ENCODE measurements around the gene PARP1. TPM values are rescaled to one million over a fixed set of nuclear protein-coding genes. Genes with fewer than 3 reads are reported as not detected.

PARP1 gene
- total RNA-seq, 2 experiments from 2014 or later = 167 to 187 TPM

GRCh38 chr1:226401355-226402303 is 6.3 kb downstream of the PARP1 start:
- CTCF ChIA-PET = interaction anchor here (0.5 to 1.4 kb wide), 4 partner anchors 11 to 1361 kb away, joined by 3 to 5 read pairs (median 4); no protein-coding TSS in a partner anchor
- Mint-ChIP-seq H3K9me3 (no peaks in the 10 kb centered on the region), H3K4me1 (peaks cover 45% of the 10 kb centered on the region), H3K36me3 (ENCODE audit: low read depth) (peaks cover 56% of the 10 kb centered on the region), H3K4me3 (no peak overlapping the region), H3K27me3 (no peaks in the 10 kb centered on the region), H3K27ac (no peak overlapping the region)
- POLR2A ChIA-PET = no interaction called here
- no peak for DNase-seq

DNA sequence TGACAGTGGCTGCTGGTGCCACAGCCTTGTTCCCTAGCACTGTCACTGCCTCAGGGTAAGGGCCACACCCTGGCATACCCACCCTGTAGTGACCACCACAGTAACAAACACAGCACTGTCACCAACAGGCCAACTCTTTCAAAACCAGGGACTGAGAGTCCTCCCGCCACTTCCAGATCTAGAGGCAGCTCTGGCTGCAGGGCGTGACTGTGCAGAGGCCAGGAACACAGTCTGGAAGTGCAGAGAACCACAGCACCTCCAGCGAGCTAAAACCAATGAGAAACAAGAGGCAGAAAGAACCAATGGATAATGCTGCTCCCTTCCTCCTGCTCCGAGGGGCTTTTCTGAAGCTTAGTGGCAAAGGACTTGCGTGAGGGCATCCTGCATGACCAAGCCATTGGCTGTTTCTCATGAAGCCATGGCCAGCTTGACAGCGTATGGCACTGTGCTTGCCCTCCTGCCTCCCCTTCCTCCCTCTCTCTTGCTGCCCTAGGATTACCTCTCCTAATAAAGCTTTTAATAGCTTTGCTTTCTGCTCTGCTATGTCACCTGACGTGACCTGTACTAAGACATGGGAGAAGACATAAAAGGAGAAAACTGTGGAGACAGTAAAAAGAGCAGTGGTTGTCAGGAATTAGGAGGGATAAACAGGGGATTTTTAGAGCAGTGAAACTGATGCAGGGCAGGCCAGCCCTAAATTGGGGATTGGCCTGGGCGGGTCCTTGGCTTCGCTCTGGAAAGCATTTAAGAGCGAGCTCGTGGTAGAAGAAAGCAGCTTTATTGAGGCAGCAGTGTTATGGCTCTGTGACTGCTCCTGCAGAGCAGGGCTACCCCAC is 7.2 kb downstream of the PARP1 start:
- CTCF ChIA-PET = interaction anchor here (0.6 to 2.3 kb wide), 2 partner anchors 7 to 1046 kb away, joined by 3 to 12 read pairs; partner anchors contain the start of gene PARP1
- Mint-ChIP-seq H3K9me3 (no peaks in the 10 kb centered on the region), H3K36me3 (ENCODE audit: low read depth) (peaks cover 55% of the 10 kb centered on the region), H3K4me3 (no peak overlapping the region), H3K27ac (no peak overlapping the region), H3K27me3 (no peaks in the 10 kb centered on the region), H3K4me1 (peaks cover 39% of the 10 kb centered on the region)
- POLR2A ChIA-PET = no interaction called here
- no peak for DNase-seq

DNA sequence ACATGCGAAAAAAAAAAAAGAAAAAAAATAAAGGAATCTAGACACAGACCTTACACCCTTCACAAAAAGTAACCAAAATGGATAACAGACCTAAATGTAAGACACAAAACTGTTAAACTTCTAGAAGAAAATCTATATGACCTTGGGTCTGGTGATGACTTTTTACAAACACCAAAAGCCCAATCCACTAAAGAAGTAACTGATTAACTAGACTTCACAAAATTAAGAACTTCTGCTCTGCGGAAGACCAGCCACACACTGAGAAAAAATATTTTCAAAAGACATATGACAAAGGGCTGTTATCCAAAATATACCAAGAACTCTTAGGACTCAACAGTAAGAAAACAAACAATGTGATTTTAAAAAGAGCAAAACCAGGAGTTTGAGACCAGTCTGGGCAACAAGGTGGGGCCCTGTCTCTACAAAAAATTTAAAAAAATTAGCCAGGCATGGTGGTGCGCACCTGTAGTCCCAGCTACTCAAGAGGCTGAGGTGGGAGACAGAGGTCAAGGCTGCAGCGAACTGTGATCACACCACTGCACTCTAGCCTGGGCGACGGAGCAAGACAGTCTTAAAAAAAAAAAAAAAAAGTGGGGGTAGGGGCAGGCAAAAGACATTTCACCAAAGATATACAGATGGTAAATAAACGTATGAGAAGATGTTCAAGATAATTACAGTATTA is 9.8 kb downstream of the PARP1 start:
- no peak overlapping the region for H3K4me3 Mint-ChIP-seq
- DNase-seq = no peak
- H3K27me3 Mint-ChIP-seq = no peaks in the 10 kb centered on the region
- no peak overlapping the region for H3K27ac Mint-ChIP-seq
- peaks cover 68% of the 10 kb centered on the region for H3K36me3 Mint-ChIP-seq (ENCODE audit: low read depth)
- ChIA-PET POLR2A (no interaction called here), CTCF (interaction anchor here (0.7 to 2.3 kb wide), 2 partner anchors 10 to 347 kb away, joined by 3 to 12 read pairs; partner anchors contain the start of gene PARP1)
- H3K9me3 Mint-ChIP-seq = no peaks in the 10 kb centered on the region
- peaks cover 17% of the 10 kb centered on the region for H3K4me1 Mint-ChIP-seq

- Mint-ChIP-seq H3K4me1 (peaks cover 12% of the 10 kb centered on the region), H3K9me3 (no peaks in the 10 kb centered on the region), H3K36me3 (ENCODE audit: low read depth) (peaks cover 66% of the 10 kb centered on the region), H3K27ac (no peak overlapping the region), H3K27me3 (no peaks in the 10 kb centered on the region), H3K4me3 (no peak overlapping the region)
- ChIA-PET POLR2A (no interaction called here), CTCF (no interaction called here)
- no peak for DNase-seq
Observed at GRCh38 chr1:226397011-226397926, 10.6 kb downstream of the PARP1 start.

DNA sequence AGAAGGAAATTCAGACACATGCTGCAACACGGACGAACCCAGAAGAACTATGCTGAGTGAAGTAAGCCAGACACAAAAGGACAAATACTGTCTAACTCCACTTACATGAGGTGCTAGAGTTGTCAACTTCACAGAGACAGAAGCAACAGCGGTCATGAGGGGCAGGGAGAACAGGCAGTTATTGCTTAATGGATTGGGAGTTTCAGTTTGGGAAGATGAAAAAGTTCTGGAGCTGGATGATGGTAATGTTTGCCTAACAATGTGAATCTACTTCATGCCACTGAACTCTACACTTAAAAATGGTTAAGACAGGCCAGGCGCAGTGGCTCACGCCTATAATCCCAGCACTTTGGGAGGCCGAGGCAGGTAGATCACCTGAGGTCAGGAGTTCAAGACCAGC is 12.1 kb downstream of the PARP1 start:
- ChIA-PET CTCF (interaction anchor here (2.7 kb wide), 1 partner anchor 11 kb away, joined by 17 read pairs; the partner anchor contains the start of gene PARP1), POLR2A (no interaction called here)
- H3K9me3 Mint-ChIP-seq = no peaks in the 10 kb centered on the region
- H3K4me3 Mint-ChIP-seq = no peak overlapping the region
- H3K36me3 Mint-ChIP-seq (ENCODE audit: low read depth) = peaks cover 67% of the 10 kb centered on the region
- DNase-seq = no peak
- H3K4me1 Mint-ChIP-seq = peaks cover 6% of the 10 kb centered on the region
- no peaks in the 10 kb centered on the region for H3K27me3 Mint-ChIP-seq
- H3K27ac Mint-ChIP-seq = no peak overlapping the region

- Mint-ChIP-seq H3K4me3 (no peak overlapping the region), H3K27me3 (no peaks in the 10 kb centered on the region), H3K27ac (no peak overlapping the region), H3K4me1 (peaks cover 5% of the 10 kb centered on the region), H3K36me3 (ENCODE audit: low read depth) (peaks cover 62% of the 10 kb centered on the region), H3K9me3 (no peaks in the 10 kb centered on the region)
- no peak for DNase-seq
- POLR2A ChIA-PET = no interaction called here
- CTCF ChIA-PET = interaction anchor here (2.7 kb wide), 1 partner anchor 12 kb away, joined by 17 read pairs; the partner anchor contains the start of gene PARP1
Observed at GRCh38 chr1:226394462-226394861, 13.4 kb downstream of the PARP1 start.

DNA sequence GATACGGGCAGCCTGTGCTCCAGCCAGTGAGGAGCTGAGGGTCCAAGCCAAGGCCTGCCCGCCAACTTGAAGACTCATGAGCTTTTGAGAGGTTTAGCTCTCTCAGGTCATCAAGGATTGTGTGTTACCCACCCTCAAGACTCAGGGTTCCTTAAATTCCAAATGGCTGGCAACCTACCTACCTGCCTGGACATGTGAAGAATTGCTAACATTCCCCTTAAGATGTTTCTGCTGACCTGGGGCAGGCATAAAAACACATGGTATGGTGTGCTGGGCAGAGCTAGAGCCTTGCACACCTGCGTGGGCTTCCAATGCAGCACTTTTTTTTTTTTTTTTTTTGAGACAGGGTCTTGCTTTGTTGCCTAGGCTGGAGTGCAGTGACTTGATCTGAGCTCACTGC is 17.2 kb downstream of the PARP1 start:
- Mint-ChIP-seq H3K9me3 (no peaks in the 10 kb centered on the region), H3K4me3 (no peak overlapping the region), H3K27ac (no peak overlapping the region), H3K36me3 (ENCODE audit: low read depth) (peaks cover 60% of the 10 kb centered on the region), H3K27me3 (no peaks in the 10 kb centered on the region), H3K4me1 (peaks cover 3% of the 10 kb centered on the region)
- CTCF ChIA-PET = interaction anchor here (0.9 to 1.9 kb wide), 5 partner anchors 11 to 24 kb away, joined by 4 to 13 read pairs (median 4); partner anchors contain the start of gene PARP1
- POLR2A ChIA-PET = no interaction called here
- DNase-seq = no peak

GRCh38 chr1:226388131-226388530 is 19.8 kb downstream of the PARP1 start:
- H3K9me3 Mint-ChIP-seq = no peaks in the 10 kb centered on the region
- no peak overlapping the region for H3K27ac Mint-ChIP-seq
- peaks cover 64% of the 10 kb centered on the region for H3K36me3 Mint-ChIP-seq (ENCODE audit: low read depth)
- no peak overlapping the region for H3K4me3 Mint-ChIP-seq
- DNase-seq = no peak
- no peaks in the 10 kb centered on the region for H3K4me1 Mint-ChIP-seq
- ChIA-PET CTCF (no interaction called here), POLR2A (no interaction called here)
- no peaks in the 10 kb centered on the region for H3K27me3 Mint-ChIP-seq

DNA sequence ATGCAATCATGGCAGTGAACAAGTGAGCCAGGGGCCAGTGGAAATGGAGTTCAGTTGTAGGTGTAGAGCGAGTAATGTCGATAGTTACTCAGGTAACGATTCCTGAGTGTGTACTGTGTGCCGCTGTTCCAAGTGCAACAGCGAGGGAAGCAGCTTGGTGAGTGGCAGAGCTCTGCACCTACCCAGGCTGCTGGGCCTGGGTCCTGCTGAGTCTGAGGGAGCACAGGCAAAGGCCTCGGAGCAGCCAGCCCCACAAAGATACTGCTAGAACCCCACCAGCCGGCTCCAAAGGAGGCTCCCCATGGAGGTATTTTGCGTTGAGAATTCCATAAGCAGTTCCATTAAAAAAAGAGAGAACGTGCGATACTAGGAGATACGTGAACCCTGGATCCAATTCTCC is 23.2 kb downstream of the PARP1 start:
- H3K36me3 Mint-ChIP-seq (ENCODE audit: low read depth) = peaks cover 63% of the 10 kb centered on the region
- peaks cover 12% of the 10 kb centered on the region for H3K4me1 Mint-ChIP-seq
- no peaks in the 10 kb centered on the region for H3K9me3 Mint-ChIP-seq
- no peak for DNase-seq
- ChIA-PET POLR2A (no interaction called here), CTCF (no interaction called here)
- H3K4me3 Mint-ChIP-seq = no peak overlapping the region
- H3K27ac Mint-ChIP-seq = no peak overlapping the region
- no peaks in the 10 kb centered on the region for H3K27me3 Mint-ChIP-seq

DNA sequence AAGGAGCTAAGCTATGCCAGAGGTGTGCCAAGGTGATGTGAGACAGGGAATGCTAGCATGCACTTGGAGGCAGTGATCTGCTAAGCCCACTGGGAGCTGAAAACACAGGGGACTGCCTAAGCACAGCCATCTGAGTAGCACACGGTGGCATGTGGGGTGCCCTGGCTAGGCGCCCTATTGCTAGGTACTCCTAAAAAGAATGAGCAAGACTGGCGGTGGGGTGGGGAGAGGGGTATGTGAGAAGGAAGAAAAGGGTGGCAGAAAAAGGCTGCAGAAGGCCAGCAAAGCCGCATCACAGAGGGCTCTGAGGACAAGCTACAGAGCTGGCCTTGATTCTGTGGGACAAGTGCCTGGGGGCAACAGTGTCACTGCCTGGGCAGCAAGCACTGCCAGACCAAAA is 23.9 kb downstream of the PARP1 start:
- Mint-ChIP-seq H3K27ac (no peak overlapping the region), H3K36me3 (ENCODE audit: low read depth) (peaks cover 65% of the 10 kb centered on the region), H3K4me1 (peaks cover 12% of the 10 kb centered on the region), H3K27me3 (no peaks in the 10 kb centered on the region), H3K4me3 (no peak overlapping the region), H3K9me3 (no peaks in the 10 kb centered on the region)
- DNase-seq = no peak
- CTCF ChIA-PET = interaction anchor here (0.6 kb wide), 1 partner anchor 310 kb away, joined by 4 read pairs; no protein-coding TSS in a partner anchor
- POLR2A ChIA-PET = no interaction called here

GRCh38 chr1:226382030-226382429 is 25.9 kb downstream of the PARP1 start:
- Mint-ChIP-seq H3K4me3 (no peak overlapping the region), H3K9me3 (no peaks in the 10 kb centered on the region), H3K36me3 (ENCODE audit: low read depth) (peaks cover 63% of the 10 kb centered on the region), H3K4me1 (peaks cover 12% of the 10 kb centered on the region), H3K27me3 (no peaks in the 10 kb centered on the region), H3K27ac (no peak overlapping the region)
- no peak for DNase-seq
- ChIA-PET POLR2A (no interaction called here), CTCF (interaction anchor here (0.7 kb wide), 1 partner anchor 108 kb away, joined by 3 read pairs; no protein-coding TSS in a partner anchor)
